GM19463 (cell line): Measurements from ENCODE around the gene SGCA.

ENCODE experiments used
- ATAC-seq: cut with Tn5 transposase; IDR thresholded peaks from one replicate; pipeline ENCODE4 v1.9.1; 2021; ENCODE audit warnings: mild to moderate bottlenecking, moderate library complexity; ENCODE audit not compliant: unreplicated experiment

The SGCA gene

DNA sequence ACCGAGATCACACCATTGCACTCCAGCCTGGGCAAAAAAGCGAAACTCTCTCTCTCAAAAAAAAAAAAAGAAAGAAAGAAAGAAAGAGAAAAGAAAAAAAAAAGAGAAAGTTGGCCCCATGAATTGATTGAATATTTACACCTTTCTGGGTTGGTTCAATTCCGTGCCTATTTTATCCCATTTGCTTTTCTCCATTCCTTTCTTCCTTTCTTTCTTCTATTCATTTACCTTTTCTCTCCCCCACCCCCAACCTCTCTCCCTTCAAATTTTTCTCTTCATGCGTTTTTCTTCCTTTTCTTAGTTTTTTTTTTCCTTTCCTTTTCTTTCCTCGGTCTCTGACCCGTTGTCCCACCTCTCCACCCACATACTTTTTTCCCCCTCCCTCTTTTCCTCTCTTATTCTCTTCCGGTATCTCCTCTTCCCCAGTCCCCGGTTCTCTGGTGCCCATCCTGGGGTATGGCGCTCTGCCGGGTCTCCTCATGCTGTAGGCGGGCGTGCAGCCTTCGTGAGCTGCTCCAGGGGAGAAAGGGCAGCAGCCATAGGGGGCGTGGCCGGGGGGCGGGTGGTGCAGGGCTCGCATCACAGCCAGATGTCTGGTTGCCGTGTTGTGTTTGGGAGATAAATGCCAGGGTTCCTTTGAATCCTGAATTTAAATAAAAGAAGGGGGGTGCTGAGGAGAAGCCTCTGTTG lies 40.9 kb downstream of the SGCA start:
- no peak for ATAC-seq

DNA sequence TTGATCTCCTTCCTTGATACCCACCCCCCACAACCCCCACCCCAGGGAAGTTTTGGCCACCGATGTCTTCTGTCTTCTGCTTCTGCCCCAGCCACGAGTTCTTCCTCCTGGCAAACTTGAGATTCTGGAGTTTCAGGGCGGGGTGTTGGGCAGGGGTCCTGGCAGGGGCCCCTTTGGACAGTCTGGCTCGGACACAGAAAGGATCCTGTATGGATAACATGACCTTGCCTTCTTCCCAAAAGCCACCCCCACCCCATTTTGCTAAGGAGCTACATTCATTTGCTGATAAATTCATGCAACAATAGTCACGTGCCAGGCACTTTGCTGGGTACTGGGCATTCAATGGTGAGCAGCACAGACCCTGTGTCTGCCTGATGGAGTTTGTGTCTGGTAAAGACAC lies 41.5 kb downstream of the SGCA start:
- ATAC-seq, result no peak

DNA sequence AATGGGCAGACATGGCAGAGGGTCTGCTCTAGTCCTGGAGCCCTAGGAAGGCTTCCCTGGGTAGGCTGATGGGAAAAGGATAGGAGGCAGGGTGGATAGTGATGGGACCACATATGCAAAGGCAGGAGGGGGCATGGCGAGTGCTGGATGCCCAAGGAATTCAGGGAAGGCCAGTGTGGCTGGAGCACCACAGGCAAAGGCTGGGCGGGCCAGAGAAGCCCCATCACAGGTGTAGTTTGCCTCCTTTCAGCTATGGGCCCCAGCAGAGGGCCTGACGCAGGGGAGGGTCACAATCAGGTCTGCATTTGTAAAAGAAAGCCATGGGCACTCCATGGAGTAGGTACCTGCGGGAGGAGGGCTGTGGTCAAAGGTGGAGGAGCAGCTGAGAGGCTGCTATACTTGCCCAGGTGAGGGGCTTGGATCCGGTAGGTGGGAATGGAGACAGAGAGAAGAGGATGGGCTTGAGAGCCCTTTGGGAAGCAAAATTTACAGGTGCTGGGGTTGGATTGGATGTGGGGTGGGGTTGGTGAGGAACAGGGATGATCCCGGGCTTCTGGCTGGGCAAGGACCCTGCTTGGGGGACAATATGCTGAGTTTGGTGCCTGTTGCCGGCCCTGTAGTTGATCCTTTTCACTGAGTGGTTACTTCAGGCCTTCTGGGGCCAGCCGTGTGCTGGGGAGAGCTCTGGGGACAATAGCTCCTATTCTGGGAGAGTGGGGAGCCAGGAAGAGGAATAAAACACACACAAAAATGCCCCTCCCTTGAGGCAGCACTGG lies 42.2 kb downstream of the SGCA start:
- no peak for ATAC-seq

DNA sequence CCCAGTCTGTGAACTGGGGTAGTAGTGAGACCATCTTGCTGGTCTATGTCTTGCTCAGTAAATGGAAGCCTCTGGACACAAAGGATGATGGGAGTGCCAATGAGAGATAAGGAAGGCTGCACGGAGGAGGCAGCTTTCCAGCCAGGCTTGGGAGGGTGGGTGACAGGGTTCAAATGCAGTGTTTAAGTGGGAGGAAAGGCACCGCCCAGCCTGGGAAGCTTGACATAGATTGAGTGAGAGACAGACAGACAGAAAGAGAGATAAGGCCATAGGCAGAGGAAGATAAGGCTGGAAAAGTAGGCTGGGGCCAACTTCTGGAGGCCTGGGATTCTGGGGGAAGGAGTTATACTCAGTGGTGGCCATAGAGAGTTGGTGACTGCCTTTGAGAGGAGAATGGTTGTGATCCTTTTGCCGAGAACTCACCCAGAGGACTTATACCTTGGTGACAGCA lies 42.8 kb downstream of the SGCA start:
- no peak for ATAC-seq

DNA sequence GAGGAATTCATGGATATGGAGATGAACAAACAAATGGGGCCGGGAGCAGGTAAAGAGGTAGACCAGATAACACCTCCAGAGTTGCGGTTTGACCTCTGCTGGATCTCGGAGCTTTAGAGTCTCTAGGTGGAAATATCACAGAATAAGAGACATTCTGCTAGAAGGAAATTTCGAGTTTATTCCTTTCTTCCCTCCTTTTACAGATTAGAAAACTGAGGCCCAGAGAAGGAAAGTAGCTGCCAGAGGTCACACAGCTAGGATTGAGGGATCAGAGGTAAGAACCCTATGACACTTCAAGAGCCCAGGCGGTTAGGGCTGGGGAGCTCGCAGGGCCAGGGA lies 43.3 kb downstream of the SGCA start:
- ATAC-seq, result no peak

DNA sequence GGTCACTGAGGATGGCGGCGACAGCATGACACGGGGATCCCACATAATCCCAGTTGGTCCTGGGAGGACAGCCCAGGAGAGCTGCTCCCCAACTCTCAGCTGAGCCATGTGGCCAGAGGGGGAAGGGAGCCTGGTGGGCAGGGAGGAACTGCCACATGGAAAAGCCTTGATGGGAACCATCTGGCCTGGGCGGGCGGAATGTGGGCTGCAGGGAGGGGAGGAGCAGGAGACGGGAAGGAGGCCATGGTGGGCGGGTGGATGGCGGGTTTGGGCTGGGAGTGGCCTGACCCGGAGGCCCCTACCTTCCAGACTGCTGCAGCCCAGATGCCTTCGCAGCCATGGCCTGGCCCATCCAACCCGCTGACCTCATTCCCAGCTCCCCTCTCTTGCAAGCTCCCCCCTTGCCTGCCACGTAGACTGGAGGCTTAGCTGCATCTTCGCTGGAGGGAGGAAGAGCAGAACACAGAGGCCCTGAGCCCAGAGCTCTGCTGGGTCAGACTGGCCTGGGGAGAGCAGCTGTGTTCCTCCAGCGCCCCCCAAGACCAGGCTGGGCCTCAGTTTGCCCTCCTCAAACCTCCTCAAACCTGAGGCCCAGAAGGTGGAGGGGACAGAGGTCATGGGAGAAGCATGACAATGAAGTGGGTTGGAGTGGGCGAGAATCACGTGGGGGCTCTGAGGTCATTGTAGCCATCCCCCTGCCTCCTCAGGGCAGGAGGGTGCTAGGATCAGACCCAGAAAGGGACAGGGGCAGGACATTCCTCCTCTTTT lies 43.9 kb downstream of the SGCA start:
- no peak for ATAC-seq

DNA sequence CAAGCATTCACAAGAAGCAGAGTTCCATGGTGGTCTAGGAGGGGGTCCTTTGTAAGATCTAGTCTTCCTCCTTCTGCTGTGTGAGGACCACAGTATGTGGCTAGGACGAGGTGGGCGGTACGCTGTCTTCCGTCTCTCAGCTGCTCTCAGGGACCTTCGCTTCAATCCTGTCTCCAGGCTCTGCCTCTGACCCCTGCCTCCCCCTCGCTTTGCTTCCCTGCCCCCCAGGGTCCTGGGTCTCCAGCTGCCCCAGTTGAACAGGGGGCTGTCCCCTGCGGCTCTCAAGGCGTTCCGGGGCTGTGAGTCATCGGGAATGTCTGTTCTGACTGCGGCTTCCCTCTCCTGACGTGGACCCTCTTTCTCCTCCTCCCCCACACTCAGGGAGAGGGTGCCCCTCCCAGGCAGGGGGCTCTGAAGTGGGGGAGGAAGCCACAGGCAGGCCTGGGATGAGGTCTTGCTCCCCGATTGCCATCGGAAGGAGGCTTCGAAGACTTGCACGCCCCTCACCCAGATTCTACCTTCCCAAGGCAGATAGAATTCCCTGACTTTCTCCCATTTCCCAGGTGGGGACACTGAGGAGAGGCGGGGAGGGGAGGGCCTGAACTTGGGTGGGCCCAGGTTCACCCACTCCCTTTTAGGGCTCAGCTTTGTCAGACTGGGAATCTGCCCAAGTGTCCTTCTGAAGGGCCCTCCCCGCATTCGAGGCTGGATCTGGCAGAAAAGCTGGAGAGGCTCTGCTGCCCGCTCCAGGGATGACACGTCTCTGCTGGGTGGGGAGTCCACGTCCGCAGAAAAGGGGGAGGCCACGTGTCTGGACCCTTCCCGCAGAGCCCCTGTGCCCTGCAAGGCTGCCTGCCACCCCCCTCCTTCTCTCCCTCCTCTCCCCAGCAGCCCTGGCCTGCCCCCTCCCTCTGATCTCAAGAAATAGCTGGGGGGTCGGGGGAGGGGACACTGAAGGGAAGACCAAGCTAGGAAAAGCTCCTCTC lies 44.7 kb downstream of the SGCA start:
- no peak for ATAC-seq

DNA sequence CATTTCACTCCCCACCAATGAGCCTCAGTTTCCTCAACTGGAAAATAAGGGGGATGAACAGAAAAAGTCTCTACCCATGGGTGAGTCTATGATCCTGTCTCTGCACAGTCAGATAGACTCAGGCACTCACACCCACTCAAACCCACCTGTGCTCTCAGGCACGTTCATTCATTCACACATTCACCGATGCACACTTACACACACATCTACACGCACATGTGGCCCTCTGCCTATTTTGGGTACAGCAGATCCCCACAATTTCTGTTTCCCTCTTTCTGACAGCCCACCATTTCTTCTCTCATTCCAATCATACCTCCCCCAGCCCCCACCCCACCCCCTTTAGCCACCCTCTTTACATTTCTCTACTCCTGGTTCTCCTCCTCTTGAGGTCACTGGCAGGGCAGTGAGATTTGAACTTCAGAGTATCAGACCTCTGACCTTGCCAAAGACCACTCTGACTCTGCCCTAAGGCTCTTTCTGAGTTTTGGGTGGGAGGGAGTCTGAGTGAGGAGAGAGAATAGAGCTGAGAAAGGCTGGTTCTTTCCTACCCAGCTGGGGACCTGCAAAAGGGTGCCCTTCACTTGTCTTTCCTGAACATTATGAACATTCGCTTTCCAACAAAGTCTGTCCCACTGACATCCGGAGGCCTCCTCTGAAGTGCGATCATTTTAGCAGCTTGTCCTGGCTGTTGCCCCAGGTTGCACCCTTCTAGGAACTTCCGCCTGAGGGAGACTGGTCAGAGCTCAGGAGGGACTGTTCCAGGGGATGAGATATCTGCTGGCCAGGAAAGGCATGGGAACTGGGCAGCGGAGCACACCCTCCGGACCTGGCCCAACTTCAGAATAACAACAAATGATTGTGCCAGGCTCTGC lies 45.7 kb downstream of the SGCA start:
- no peak for ATAC-seq

DNA sequence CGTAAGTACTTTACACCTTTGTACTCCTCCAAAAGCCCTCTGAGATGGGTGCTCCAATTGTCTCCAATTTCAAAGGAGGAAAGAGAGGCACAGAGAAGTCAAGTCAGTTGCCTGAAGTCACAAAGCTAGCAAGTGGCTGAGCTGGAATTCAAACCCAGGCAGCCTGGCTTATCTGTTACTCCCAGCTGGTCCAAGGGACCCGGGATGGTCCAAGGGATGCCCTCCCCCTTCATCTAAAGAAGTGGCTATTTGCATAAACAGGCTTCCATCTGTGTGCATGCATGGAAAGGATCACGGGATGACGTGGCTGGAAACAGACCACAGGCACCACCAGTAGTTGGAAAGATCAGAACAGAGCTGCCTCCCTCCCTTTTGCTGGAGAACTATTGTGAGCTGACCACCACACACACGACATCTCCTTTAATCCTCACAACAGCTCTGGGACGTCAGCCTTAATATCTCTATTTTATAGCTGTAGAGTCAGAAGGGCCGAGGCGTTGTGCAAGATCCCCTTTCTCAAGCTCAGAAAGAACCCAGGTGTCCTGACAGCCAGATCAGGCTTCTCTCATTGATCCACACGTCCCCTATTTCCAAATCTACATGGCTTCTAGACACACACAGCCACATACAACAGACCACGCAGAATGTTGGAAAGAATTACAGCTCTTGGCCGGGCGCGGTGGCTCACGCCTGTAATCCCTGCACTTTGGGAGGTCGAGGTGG lies 46.5 kb downstream of the SGCA start:
- no peak for ATAC-seq

DNA sequence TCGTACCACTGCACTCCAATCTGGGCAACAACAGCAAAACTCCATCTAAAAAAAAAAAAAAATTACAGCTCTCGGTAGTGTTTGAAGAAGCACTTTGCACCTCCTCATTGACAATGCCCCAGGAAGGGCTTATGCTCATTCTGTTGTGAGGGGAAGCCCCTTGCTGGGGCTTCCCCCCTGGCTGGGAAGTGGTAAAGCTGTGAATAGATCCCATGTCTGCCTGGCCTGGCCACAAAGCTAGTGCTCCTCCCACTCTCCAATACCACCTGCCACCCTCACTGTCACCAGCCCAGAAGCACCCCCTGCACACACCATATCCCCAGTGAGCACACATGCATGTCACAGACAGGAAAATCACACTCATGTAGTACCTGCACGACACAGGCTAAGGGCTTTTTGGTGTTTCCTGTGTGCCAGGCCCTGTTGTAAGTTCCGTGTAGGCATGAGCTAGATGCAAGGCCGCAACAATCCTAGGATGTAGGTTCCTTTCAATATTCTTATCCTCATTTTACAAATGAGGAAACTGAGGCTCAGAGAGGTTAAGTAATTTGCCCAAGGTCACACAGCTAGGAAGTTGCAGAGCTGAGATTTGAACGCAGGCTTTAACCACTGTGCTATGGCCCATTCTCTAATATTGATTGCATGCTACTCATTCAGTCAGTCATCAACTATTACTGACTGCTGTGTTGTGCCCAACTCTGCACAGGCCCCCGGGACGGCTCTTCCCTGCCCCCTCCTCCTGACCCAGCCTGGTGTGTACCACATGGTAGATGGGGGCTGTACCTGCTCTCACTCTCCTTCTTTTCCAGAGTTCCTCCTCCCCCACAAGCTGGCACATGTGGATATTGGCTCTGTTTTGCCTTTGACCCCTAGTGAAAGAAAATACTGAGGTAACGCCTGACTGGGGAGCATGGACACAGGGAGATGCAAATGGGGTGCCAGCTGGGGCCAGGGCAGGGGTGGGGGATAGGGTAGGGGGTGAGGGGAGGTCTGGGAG lies 47.5 kb downstream of the SGCA start:
- peak; percentile 94 for ATAC-seq

DNA sequence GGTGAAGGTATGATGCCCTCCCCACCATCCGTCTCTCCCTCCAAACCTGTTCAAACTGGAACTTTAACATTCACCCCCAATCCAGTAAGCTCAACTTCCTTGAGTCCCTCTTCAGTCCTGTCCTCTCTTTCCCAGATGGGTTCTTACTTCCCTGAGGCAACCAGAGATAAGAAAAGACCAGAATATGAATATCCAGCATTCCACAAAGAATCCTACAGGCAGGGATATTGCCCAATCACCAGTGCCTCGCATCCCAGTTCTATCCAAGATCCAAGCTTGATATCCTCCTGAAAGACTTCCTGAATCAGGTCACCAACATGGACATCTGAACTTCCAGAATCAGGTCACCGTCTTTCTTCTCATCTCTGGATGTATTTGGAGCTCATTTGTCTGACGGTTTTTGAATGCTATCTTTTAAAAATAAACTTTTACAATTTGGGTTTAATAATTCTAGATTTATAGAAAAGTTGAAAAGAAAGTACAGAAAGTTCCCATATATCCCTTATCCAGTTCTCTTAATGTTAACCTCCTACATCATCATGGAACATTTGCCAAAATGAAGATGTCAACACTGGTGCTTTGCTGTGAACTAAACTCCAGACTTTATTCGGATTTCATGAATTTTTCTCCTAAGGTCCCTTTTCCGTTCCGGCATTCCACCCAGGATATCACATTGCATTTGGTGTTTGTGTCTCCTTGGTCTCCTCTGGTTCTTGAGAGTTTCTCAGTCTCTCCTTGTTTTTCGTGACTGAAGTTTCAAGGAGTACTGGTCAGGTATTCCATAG lies 49.4 kb downstream of the SGCA start:
- ATAC-seq, result no peak

DNA sequence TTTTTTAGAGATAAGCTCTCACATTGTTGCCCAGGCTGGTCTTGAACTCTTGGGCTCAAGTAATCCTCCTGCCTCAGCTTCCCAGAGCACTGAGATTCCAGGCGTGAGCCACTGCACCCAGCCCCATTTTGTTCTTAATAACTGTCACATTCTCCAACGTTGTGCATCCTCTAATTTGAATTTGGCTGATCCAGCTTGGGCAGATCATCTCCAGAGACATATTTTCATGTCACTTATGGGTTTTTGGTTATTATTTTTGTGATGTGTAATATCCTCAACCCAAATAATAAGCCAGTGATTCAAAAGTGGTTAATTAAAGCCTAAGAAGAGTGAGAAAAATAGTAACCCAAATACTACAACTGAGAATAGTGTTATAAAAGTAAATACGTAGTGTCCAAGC lies 51.8 kb downstream of the SGCA start:
- ATAC-seq, result no peak

DNA sequence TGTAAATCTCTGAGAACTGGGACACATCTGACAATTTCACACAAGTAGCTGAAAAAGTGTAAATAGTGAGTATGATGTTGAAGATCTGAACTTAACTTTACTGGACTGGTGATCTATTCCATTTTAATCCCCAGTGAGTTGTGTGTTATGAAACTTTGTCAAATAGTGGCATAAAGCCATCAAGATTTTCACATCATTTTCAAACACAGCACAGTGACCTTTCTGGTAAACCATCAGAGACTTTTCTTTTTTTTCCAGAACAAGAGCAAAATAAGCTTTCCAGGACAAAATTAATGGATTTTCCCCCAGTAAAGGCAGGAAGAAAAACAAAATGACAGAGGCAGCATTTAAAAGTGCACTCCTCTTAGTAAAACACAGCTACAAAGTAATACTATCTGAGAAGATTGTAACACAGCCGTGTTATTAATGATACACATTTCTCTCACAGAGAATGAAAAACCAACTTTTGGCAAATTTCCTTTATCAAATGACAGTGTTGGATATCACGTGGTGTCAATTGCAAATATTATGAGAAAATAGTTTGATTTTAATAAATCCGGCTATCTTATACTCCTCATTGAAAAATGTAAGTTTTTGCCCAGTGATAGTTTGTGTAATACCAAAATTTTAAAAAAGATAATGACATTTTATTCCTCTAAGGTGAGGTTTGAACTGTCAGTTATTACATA lies 52.4 kb downstream of the SGCA start:
- ATAC-seq, result no peak

DNA sequence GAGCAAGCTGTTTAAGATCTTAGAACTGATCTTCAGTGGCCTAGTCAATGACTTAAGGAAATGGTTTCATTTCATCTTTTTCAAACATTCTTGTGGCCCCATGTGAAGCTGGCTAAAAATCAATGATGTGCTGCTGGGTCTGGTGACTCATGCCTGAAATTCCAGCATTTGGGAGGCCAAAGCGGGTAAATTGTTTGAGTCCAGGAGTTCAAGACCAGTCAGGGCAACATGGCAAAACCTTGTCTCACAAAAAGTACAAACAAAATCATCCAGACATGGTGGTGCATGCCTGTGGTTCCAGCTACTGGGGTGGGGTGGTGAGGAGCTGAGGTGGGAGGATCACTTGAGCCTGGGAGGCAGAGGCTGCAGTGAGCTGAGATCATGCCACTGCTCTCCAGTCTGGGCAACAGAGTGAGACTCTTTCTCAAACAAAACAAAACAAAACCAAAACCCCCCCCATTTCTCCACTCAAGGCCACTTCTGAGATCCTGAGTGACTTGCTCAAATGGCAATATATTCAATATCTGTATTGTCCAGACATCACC lies 53.0 kb downstream of the SGCA start:
- ATAC-seq, result no peak

DNA sequence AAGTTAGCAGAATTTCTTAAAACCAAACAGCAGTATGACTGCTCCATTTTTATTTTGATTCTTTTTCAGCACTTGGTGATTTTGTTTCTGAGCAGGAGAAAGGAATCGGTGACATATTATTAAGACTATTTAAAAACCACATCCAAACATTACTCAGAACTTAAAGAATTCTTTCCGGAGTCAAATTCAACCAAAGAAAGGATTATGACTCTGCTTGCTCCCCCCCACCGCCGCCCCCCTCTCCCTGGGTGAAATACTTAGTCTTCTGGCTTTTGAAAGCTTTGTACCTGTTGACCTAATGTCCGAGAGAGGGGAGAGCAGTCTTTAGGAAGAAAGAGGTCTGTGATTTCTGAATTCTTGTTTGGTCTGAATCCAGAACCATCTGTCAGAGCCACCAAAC lies 53.5 kb downstream of the SGCA start:
- no peak for ATAC-seq

DNA sequence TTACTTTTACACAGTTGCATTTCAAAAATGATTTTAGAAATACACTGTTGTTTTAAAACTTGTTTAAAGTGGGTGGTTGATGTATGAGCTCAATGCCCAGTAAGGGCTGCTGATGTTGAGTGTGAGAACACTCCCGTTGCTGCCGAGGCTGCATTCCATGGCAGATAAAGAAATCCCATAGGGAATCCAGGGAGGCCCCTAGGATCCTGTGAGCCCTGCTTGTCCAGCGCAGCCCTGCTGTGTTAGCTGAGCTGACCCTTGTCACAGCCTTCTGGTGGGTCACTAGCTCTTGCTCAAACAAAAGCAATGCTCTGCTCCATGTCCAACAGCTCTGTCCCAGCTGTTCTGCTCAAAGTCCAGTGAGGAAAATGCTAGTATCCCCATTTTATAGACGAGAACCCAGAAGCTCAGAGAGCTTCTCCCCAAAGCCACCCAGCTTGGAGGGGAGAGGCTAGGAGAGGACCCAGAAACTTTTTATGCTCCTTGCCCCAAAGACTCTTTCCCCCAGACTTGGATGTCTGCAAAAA lies 54.2 kb downstream of the SGCA start:
- no peak for ATAC-seq
